Measurements from ENCODE around the gene TNNT3. TPM values are rescaled to one million over a fixed set of nuclear protein-coding genes. Genes with fewer than 3 reads are reported as not detected.
A peak's percentile ranks its signal among the peaks of the same experiment; 100 is the strongest.

TNNT3 gene
- total RNA-seq, 2 experiments from 2014 or later: 19.1 to 21.9 TPM

GRCh38 chr11:1892558-1892957 lies 26.9 kb upstream of the TNNT3 start:
- no peak overlapping the region for H3K27ac Mint-ChIP-seq
- peak overlapping the region; percentile 27 for H3K4me3 Mint-ChIP-seq
- no peak overlapping the region for H3K27ac ChIP-seq (ENCODE audit: low read depth in 1 of 2, low read length in 2 of 2)
- H3K9me3 Mint-ChIP-seq: no peaks in the 10 kb centered on the region
- H3K27me3 ChIP-seq (ENCODE audit: control insufficient read depth in 1 of 2, insufficient read depth in 2 of 2, low read length in 2 of 2): no peaks in the 10 kb centered on the region
- no peak for TF ChIP-seq CTCF (IDR thresholded peaks at IDR 0.05)
- no peaks in the 10 kb centered on the region for H3K9me3 ChIP-seq (ENCODE audit: control insufficient read depth in 1 of 2, insufficient read depth in 1 of 2, low read length in 2 of 2)
- ChIA-PET POLR2A (interaction anchor here (0.8 to 5.2 kb wide), 2 partner anchors 13 to 25 kb away, joined by 4 to 40 read pairs; no protein-coding TSS in a partner anchor), CTCF (no interaction called here)
- no peak overlapping the region for H3K4me3 ChIP-seq (ENCODE audit: low read length)
- intact Hi-C loops (cut with DNase I, micrococcal nuclease): no loop called here
- H3K36me3 Mint-ChIP-seq (ENCODE audit: low read depth): peaks cover 11% of the 10 kb centered on the region
- H3K4me1 Mint-ChIP-seq (ENCODE audit: low read depth): peaks cover 30% of the 10 kb centered on the region
- no peak for DNase-seq
- peaks cover 18% of the 10 kb centered on the region for H3K36me3 ChIP-seq (ENCODE audit: insufficient read depth, low read length)
- H3K4me1 ChIP-seq (ENCODE audit: insufficient read depth, low read length): peaks cover 51% of the 10 kb centered on the region
- ATAC-seq (ENCODE audit: poor library complexity): no peak
- peaks cover 2% of the 10 kb centered on the region for H3K27me3 Mint-ChIP-seq

- H3K4me3 ChIP-seq (ENCODE audit: low read length): no peak overlapping the region
- H3K36me3 Mint-ChIP-seq (ENCODE audit: low read depth): peaks cover 4% of the 10 kb centered on the region
- no peak for TF ChIP-seq CTCF (IDR thresholded peaks at IDR 0.05)
- peaks cover 0 to 3% of the 10 kb centered on the region in 2 experiments for H3K27me3 ChIP-seq (ENCODE audit: control insufficient read depth in 1 of 2, insufficient read depth in 2 of 2, low read length in 2 of 2)
- intact Hi-C loops (cut with DNase I, micrococcal nuclease): loop anchor here (1.0 kb wide), 2 partner anchors 23 to 46 kb away; no protein-coding TSS in a partner anchor
- H3K27ac Mint-ChIP-seq: peak overlapping the region; percentile 29
- H3K36me3 ChIP-seq (ENCODE audit: insufficient read depth, low read length): peaks cover 5% of the 10 kb centered on the region
- H3K27ac ChIP-seq (ENCODE audit: low read depth in 1 of 2, low read length in 2 of 2): no peak overlapping the region
- CTCF ChIA-PET: no interaction called here
- peaks cover 39% of the 10 kb centered on the region for H3K4me1 ChIP-seq (ENCODE audit: insufficient read depth, low read length)
- ATAC-seq (ENCODE audit: poor library complexity) (no peak), DNase-seq (no peak)
- no peaks in the 10 kb centered on the region for H3K9me3 Mint-ChIP-seq
- no peaks in the 10 kb centered on the region for H3K9me3 ChIP-seq (ENCODE audit: control insufficient read depth in 1 of 2, insufficient read depth in 1 of 2, low read length in 2 of 2)
- no peak overlapping the region for H3K4me3 Mint-ChIP-seq
- POLR2A ChIA-PET: no interaction called here
- H3K27me3 Mint-ChIP-seq: peaks cover 7% of the 10 kb centered on the region
- peaks cover 19% of the 10 kb centered on the region for H3K4me1 Mint-ChIP-seq (ENCODE audit: low read depth)
Observed at GRCh38 chr11:1893581-1894359, 25.7 kb upstream of the TNNT3 start.

- no peak for DNase-seq
- H3K27ac Mint-ChIP-seq: no peak overlapping the region
- Histone ChIP-seq H3K36me3 (ENCODE audit: insufficient read depth, low read length) (peaks cover 5% of the 10 kb centered on the region), H3K27ac (ENCODE audit: low read depth in 1 of 2, low read length in 2 of 2) (no peak overlapping the region), H3K9me3 (ENCODE audit: control insufficient read depth in 1 of 2, insufficient read depth in 1 of 2, low read length in 2 of 2) (no peaks in the 10 kb centered on the region), H3K4me3 (ENCODE audit: low read length) (no peak overlapping the region), H3K27me3 (ENCODE audit: control insufficient read depth in 1 of 2, insufficient read depth in 2 of 2, low read length in 2 of 2) (peaks cover 0 to 3% of the 10 kb centered on the region in 2 experiments), H3K4me1 (ENCODE audit: insufficient read depth, low read length) (peaks cover 29% of the 10 kb centered on the region)
- ChIA-PET POLR2A (no interaction called here), CTCF (no interaction called here)
- intact Hi-C loops (cut with DNase I, micrococcal nuclease): loop anchor here in 1 of 2 experiments (1.0 kb wide), 1 partner anchor 45 kb away; no protein-coding TSS in a partner anchor
- H3K4me3 Mint-ChIP-seq: no peak overlapping the region
- no peaks in the 10 kb centered on the region for H3K36me3 Mint-ChIP-seq (ENCODE audit: low read depth)
- peaks cover 14% of the 10 kb centered on the region for H3K4me1 Mint-ChIP-seq (ENCODE audit: low read depth)
- ATAC-seq (ENCODE audit: poor library complexity): no peak
- H3K9me3 Mint-ChIP-seq: no peaks in the 10 kb centered on the region
- peaks cover 7% of the 10 kb centered on the region for H3K27me3 Mint-ChIP-seq
- no peak for TF ChIP-seq CTCF (IDR thresholded peaks at IDR 0.05)
Observed at GRCh38 chr11:1894759-1895158, 24.7 kb upstream of the TNNT3 start.
